ENCODE measurements around the gene KLRC1. TPM values are rescaled to one million over a fixed set of nuclear protein-coding genes. Genes with fewer than 3 reads are reported as not detected.
"Not testable (repeated sequence)": the region's sequence is repeated elsewhere in the genome, so short reads cannot be mapped to it uniquely, and the experiment has no call there.

Gene KLRC1
- total and polyA plus RNA-seq, 5 donors from 2014 or later, result 0.17 to 0.24 TPM; not detected in 3

GRCh38 chr12:10469701-10470100, 16.5 kb upstream of the KLRC1 start:
- Mint-ChIP-seq H3K9me3 (peaks cover 0 to 5% (median 2%) of the 10 kb centered on the region in 7 donors), H3K4me1 (no peaks in the 10 kb centered on the region), H3K27me3 (peaks cover 14% of the 10 kb centered on the region), H3K27ac (no peak overlapping the region), H3K4me3 (no peak overlapping the region), H3K36me3 (no peaks in the 10 kb centered on the region)
- Histone ChIP-seq H3K4me3 (ENCODE audit: low read depth, low read length) (no peak overlapping the region), H3K9me3 (ENCODE audit: control insufficient read depth in 2 of 2, low read length in 2 of 2) (no peaks in the 10 kb centered on the region), H3K27ac (ENCODE audit: insufficient read depth, low read length, poor library complexity, severe bottlenecking) (no peak overlapping the region), H3K27me3 (ENCODE audit: control insufficient read depth, insufficient read depth, low read length) (no peaks in the 10 kb centered on the region), H3K36me3 (ENCODE audit: control insufficient read depth, insufficient read depth, low read length) (no peaks in the 10 kb centered on the region), H3K4me1 (ENCODE audit: control insufficient read depth, insufficient read depth, low read length, poor library complexity, severe bottlenecking) (no peaks in the 10 kb centered on the region)
- DNase-seq (no peak), ATAC-seq (ENCODE audit: low read depth in 2 of 2) (no peak)

GRCh38 chr12:10466311-10466710, 13.1 kb upstream of the KLRC1 start:
- Histone ChIP-seq H3K4me3 (ENCODE audit: low read depth, low read length) (no peak overlapping the region), H3K27ac (ENCODE audit: insufficient read depth, low read length, poor library complexity, severe bottlenecking) (no peak overlapping the region), H3K27me3 (ENCODE audit: control insufficient read depth, insufficient read depth, low read length) (no peaks in the 10 kb centered on the region), H3K9me3 (ENCODE audit: control insufficient read depth in 2 of 2, low read length in 2 of 2) (no peaks in the 10 kb centered on the region), H3K36me3 (ENCODE audit: control insufficient read depth, insufficient read depth, low read length) (no peaks in the 10 kb centered on the region), H3K4me1 (ENCODE audit: control insufficient read depth, insufficient read depth, low read length, poor library complexity, severe bottlenecking) (no peaks in the 10 kb centered on the region)
- Mint-ChIP-seq H3K27me3 (peaks cover 20% of the 10 kb centered on the region), H3K36me3 (no peaks in the 10 kb centered on the region), H3K27ac (no peak overlapping the region), H3K9me3 (peaks cover 0 to 7% (median 2%) of the 10 kb centered on the region in 7 donors), H3K4me3 (no peak overlapping the region), H3K4me1 (no peaks in the 10 kb centered on the region)
- ATAC-seq (ENCODE audit: low read depth in 2 of 2) (no peak), DNase-seq (no peak)

GRCh38 chr12:10457760-10458159, 4.6 kb upstream of the KLRC1 start:
- ATAC-seq (ENCODE audit: low read depth in 2 of 2) (no peak), DNase-seq (no peak)
- Mint-ChIP-seq H3K4me3 (no peak overlapping the region), H3K36me3 (no peaks in the 10 kb centered on the region), H3K27ac (peak overlapping the region in 1 of 3 donors; percentile 32), H3K27me3 (peaks cover 9% of the 10 kb centered on the region), H3K4me1 (no peaks in the 10 kb centered on the region), H3K9me3 (peaks cover 5 to 28% (median 13%) of the 10 kb centered on the region in 7 donors)
- no peaks in the 10 kb centered on the region for H3K27me3 ChIP-seq (ENCODE audit: control insufficient read depth, insufficient read depth, low read length)
- H3K27ac ChIP-seq (ENCODE audit: insufficient read depth, low read length, poor library complexity, severe bottlenecking), result no peak overlapping the region
- no peaks in the 10 kb centered on the region for H3K4me1 ChIP-seq (ENCODE audit: control insufficient read depth, insufficient read depth, low read length, poor library complexity, severe bottlenecking)
- peaks cover 0 to 9% of the 10 kb centered on the region in 2 experiments for H3K9me3 ChIP-seq (ENCODE audit: control insufficient read depth in 2 of 2, low read length in 2 of 2)
- H3K4me3 ChIP-seq (ENCODE audit: low read depth, low read length), result no peak overlapping the region
- no peaks in the 10 kb centered on the region for H3K36me3 ChIP-seq (ENCODE audit: control insufficient read depth, insufficient read depth, low read length)

- Histone ChIP-seq H3K36me3 (ENCODE audit: control insufficient read depth, insufficient read depth, low read length) (no peaks in the 10 kb centered on the region), H3K9me3 (ENCODE audit: control insufficient read depth in 2 of 2, low read length in 2 of 2) (peaks cover 0 to 9% of the 10 kb centered on the region in 2 experiments), H3K4me1 (ENCODE audit: control insufficient read depth, insufficient read depth, low read length, poor library complexity, severe bottlenecking) (no peaks in the 10 kb centered on the region), H3K27ac (ENCODE audit: insufficient read depth, low read length, poor library complexity, severe bottlenecking) (no peak overlapping the region), H3K4me3 (ENCODE audit: low read depth, low read length) (no peak overlapping the region), H3K27me3 (ENCODE audit: control insufficient read depth, insufficient read depth, low read length) (no peaks in the 10 kb centered on the region)
- Mint-ChIP-seq H3K9me3 (peaks cover 2 to 28% (median 12%) of the 10 kb centered on the region in 7 donors), H3K4me1 (no peaks in the 10 kb centered on the region), H3K27ac (no peak overlapping the region), H3K27me3 (peaks cover 7% of the 10 kb centered on the region), H3K36me3 (no peaks in the 10 kb centered on the region), H3K4me3 (no peak overlapping the region)
- DNase-seq, result no peak
- no peak for ATAC-seq (ENCODE audit: low read depth in 2 of 2)
These were observed 3.7 kb upstream of the KLRC1 start for GRCh38 chr12:10456856-10457255.

- H3K36me3 Mint-ChIP-seq, result no peaks in the 10 kb centered on the region
- H3K9me3 Mint-ChIP-seq, result peaks cover 0 to 27% (median 12%) of the 10 kb centered on the region in 7 donors
- ATAC-seq (ENCODE audit: low read depth in 2 of 2) (no peak), DNase-seq (no peak)
- Histone ChIP-seq H3K9me3 (ENCODE audit: control insufficient read depth in 2 of 2, low read length in 2 of 2) (peaks cover 0 to 9% of the 10 kb centered on the region in 2 experiments), H3K4me3 (ENCODE audit: low read depth, low read length) (no peak overlapping the region), H3K27me3 (ENCODE audit: control insufficient read depth, insufficient read depth, low read length) (no peaks in the 10 kb centered on the region), H3K36me3 (ENCODE audit: control insufficient read depth, insufficient read depth, low read length) (no peaks in the 10 kb centered on the region), H3K27ac (ENCODE audit: insufficient read depth, low read length, poor library complexity, severe bottlenecking) (no peak overlapping the region), H3K4me1 (ENCODE audit: control insufficient read depth, insufficient read depth, low read length, poor library complexity, severe bottlenecking) (no peaks in the 10 kb centered on the region)
- no peaks in the 10 kb centered on the region for H3K4me1 Mint-ChIP-seq
- no peak overlapping the region for H3K27ac Mint-ChIP-seq
- no peak overlapping the region for H3K4me3 Mint-ChIP-seq
- peaks cover 9% of the 10 kb centered on the region for H3K27me3 Mint-ChIP-seq
These were observed 2.6 kb upstream of the KLRC1 start for GRCh38 chr12:10455766-10456165.

GRCh38 chr12:10454531-10454930, 1.4 kb upstream of the KLRC1 start:
- peaks cover 0 to 27% (median 12%) of the 10 kb centered on the region in 7 donors for H3K9me3 Mint-ChIP-seq
- H3K27ac Mint-ChIP-seq, result no peak overlapping the region
- no peak for ATAC-seq (ENCODE audit: low read depth in 2 of 2)
- DNase-seq, result no peak
- no peaks in the 10 kb centered on the region for H3K36me3 ChIP-seq (ENCODE audit: control insufficient read depth, insufficient read depth, low read length)
- no peak overlapping the region for H3K4me3 ChIP-seq (ENCODE audit: low read depth, low read length)
- H3K27ac ChIP-seq (ENCODE audit: insufficient read depth, low read length, poor library complexity, severe bottlenecking), result no peak overlapping the region
- H3K4me1 ChIP-seq (ENCODE audit: control insufficient read depth, insufficient read depth, low read length, poor library complexity, severe bottlenecking), result no peaks in the 10 kb centered on the region
- H3K27me3 Mint-ChIP-seq, result peaks cover 12% of the 10 kb centered on the region
- no peaks in the 10 kb centered on the region for H3K36me3 Mint-ChIP-seq
- no peaks in the 10 kb centered on the region for H3K27me3 ChIP-seq (ENCODE audit: control insufficient read depth, insufficient read depth, low read length)
- H3K4me3 Mint-ChIP-seq, result no peak overlapping the region
- H3K9me3 ChIP-seq (ENCODE audit: control insufficient read depth in 2 of 2, low read length in 2 of 2), result peaks cover 0 to 9% of the 10 kb centered on the region in 2 experiments
- H3K4me1 Mint-ChIP-seq, result no peaks in the 10 kb centered on the region

GRCh38 chr12:10448236-10448635, 4.9 kb downstream of the KLRC1 start:
- H3K4me3 ChIP-seq (ENCODE audit: low read depth, low read length), result no peak overlapping the region
- no peak overlapping the region for H3K4me3 Mint-ChIP-seq
- H3K36me3 Mint-ChIP-seq, result no peaks in the 10 kb centered on the region
- DNase-seq (peak in 1 of 3 donors; percentile 2), ATAC-seq (ENCODE audit: low read depth in 2 of 2) (no peak)
- no peaks in the 10 kb centered on the region for H3K4me1 Mint-ChIP-seq
- peak overlapping the region in 1 of 3 donors; percentile 27 for H3K27ac Mint-ChIP-seq
- H3K36me3 ChIP-seq (ENCODE audit: control insufficient read depth, insufficient read depth, low read length), result no peaks in the 10 kb centered on the region
- H3K4me1 ChIP-seq (ENCODE audit: control insufficient read depth, insufficient read depth, low read length, poor library complexity, severe bottlenecking), result no peaks in the 10 kb centered on the region
- H3K27me3 Mint-ChIP-seq, result peaks cover 12% of the 10 kb centered on the region
- H3K9me3 ChIP-seq (ENCODE audit: control insufficient read depth in 2 of 2, low read length in 2 of 2), result no peaks in the 10 kb centered on the region
- H3K27me3 ChIP-seq (ENCODE audit: control insufficient read depth, insufficient read depth, low read length), result peaks cover 2% of the 10 kb centered on the region
- no peak overlapping the region for H3K27ac ChIP-seq (ENCODE audit: insufficient read depth, low read length, poor library complexity, severe bottlenecking)
- peaks cover 0 to 1% (median 0%) of the 10 kb centered on the region in 7 donors for H3K9me3 Mint-ChIP-seq

GRCh38 chr12:10446052-10446451, 7.1 kb downstream of the KLRC1 start:
- H3K27me3 Mint-ChIP-seq; H3K4me3 ChIP-seq (ENCODE audit: low read depth, low read length); H3K4me1 Mint-ChIP-seq; H3K4me3 Mint-ChIP-seq; H3K4me1 ChIP-seq (ENCODE audit: control insufficient read depth, insufficient read depth, low read length, poor library complexity, severe bottlenecking); H3K27ac ChIP-seq (ENCODE audit: insufficient read depth, low read length, poor library complexity, severe bottlenecking); H3K27ac Mint-ChIP-seq; H3K36me3 Mint-ChIP-seq; H3K36me3 ChIP-seq (ENCODE audit: control insufficient read depth, insufficient read depth, low read length); H3K9me3 ChIP-seq (ENCODE audit: control insufficient read depth in 2 of 2, low read length in 2 of 2); DNase-seq; ATAC-seq (ENCODE audit: low read depth in 2 of 2); H3K9me3 Mint-ChIP-seq; H3K27me3 ChIP-seq (ENCODE audit: control insufficient read depth, insufficient read depth, low read length): not testable (repeated sequence)

Measured in CD4-positive, CD25-positive, alpha-beta regulatory T cell (primary cell).